ENCODE results near the gene NDUFS6.

Gene NDUFS6

GRCh38 chr5:1818784-1819183 is 17.6 kb downstream of the NDUFS6 start:
- TF ChIP-seq CTCF (IDR thresholded peaks at IDR 0.05; ENCODE audit: low read length, missing control alignments), result no peak
- H3K4me3 ChIP-seq (replicated peaks; ENCODE audit: low read depth, low read length), result no peak overlapping the region
- DNase-seq (ENCODE audit: low read depth), result no peak

- DNase-seq (ENCODE audit: low read depth), result no peak
- H3K4me3 ChIP-seq (replicated peaks; ENCODE audit: low read depth, low read length), result no peak overlapping the region
- no peak for TF ChIP-seq CTCF (IDR thresholded peaks at IDR 0.05; ENCODE audit: low read length, missing control alignments)
Measured at GRCh38 chr5:1819458-1819857, 18.3 kb downstream of the NDUFS6 start.

GRCh38 chr5:1820381-1820780 is 19.2 kb downstream of the NDUFS6 start:
- H3K4me3 ChIP-seq (replicated peaks; ENCODE audit: low read depth, low read length), result no peak overlapping the region

GRCh38 chr5:1820926-1821325 is 19.7 kb downstream of the NDUFS6 start:
- TF ChIP-seq CTCF (IDR thresholded peaks at IDR 0.05; ENCODE audit: low read length, missing control alignments), result no peak
- no peak overlapping the region for H3K4me3 ChIP-seq (replicated peaks; ENCODE audit: low read depth, low read length)
- no peak for DNase-seq (ENCODE audit: low read depth)

More at GRCh38 chr5:1820381-1820780, 19.2 kb downstream of the NDUFS6 start:
- no peak for TF ChIP-seq CTCF (IDR thresholded peaks at IDR 0.05; ENCODE audit: low read length, missing control alignments)
- DNase-seq (ENCODE audit: low read depth), result no peak

- TF ChIP-seq CTCF (IDR thresholded peaks at IDR 0.05; ENCODE audit: low read length, missing control alignments), result no peak
- no peak overlapping the region for H3K4me3 ChIP-seq (replicated peaks; ENCODE audit: low read depth, low read length)
- no peak for DNase-seq (ENCODE audit: low read depth)
Measured at GRCh38 chr5:1821862-1822261, 20.7 kb downstream of the NDUFS6 start.

- no peak for TF ChIP-seq CTCF (IDR thresholded peaks at IDR 0.05; ENCODE audit: low read length, missing control alignments)
- no peak overlapping the region for H3K4me3 ChIP-seq (replicated peaks; ENCODE audit: low read depth, low read length)
- DNase-seq (ENCODE audit: low read depth), result no peak
Measured at GRCh38 chr5:1823381-1824034, 22.3 kb downstream of the NDUFS6 start.

All from fibroblast of pulmonary artery (primary cell).